ENCODE data around the gene VKORC1L1. TPM values are rescaled to one million over a fixed set of nuclear protein-coding genes. Genes with fewer than 3 reads are reported as not detected.
"Not testable (repeated sequence)": the region's sequence is repeated elsewhere in the genome, so short reads cannot be mapped to it uniquely, and the experiment has no call there.

The VKORC1L1 gene
- total RNA-seq = 10 to 100 TPM; 25.2 to 26.4 TPM
- long read RNA-seq, full-length matches to known transcripts = 62 of 78 reads
- long read RNA-seq, partial matches to known transcripts = 1 of 78 reads
- long read RNA-seq, other reads (novel, unspliced or antisense) = 15 of 78 reads

GRCh38 chr7:65872776-65873581 lies at the start of gene VKORC1L1:
Gene VKORC1L1, plus strand, starts transcription at chr7:65873074. Its CDS starts 298 bp downstream, at chr7:65873372.
- peak; percentile 96 for ATAC-seq

GRCh38 chr7:65827366-65827765 lies 45.5 kb upstream of the VKORC1L1 start:
- intact Hi-C loops (cut with DNase I, micrococcal nuclease) = no loop called here
- no peak for ATAC-seq
- no peak for DNase-seq

More at GRCh38 chr7:65872776-65873581, at the start of gene VKORC1L1:
- peak; percentile 95 for DNase-seq
- intact Hi-C loops (cut with DNase I, micrococcal nuclease) = no loop called here

GRCh38 chr7:65832281-65832680 lies 40.6 kb upstream of the VKORC1L1 start:
- intact Hi-C loops (cut with DNase I, micrococcal nuclease) = no loop called here
- ATAC-seq (peak; percentile 52), DNase-seq (peak in 1 of 2 donors; percentile 23)

- intact Hi-C loops (cut with DNase I, micrococcal nuclease); ATAC-seq; DNase-seq: not testable (repeated sequence)
Measured at GRCh38 chr7:65836684-65837083, 36.2 kb upstream of the VKORC1L1 start.

- ATAC-seq; DNase-seq; intact Hi-C loops (cut with DNase I, micrococcal nuclease): not testable (repeated sequence)
Measured at GRCh38 chr7:65837541-65837956, 35.3 kb upstream of the VKORC1L1 start.

- no peak for DNase-seq
- ATAC-seq = no peak
- intact Hi-C loops (cut with DNase I, micrococcal nuclease) = no loop called here
Measured at GRCh38 chr7:65839846-65840245, 33.0 kb upstream of the VKORC1L1 start.

GRCh38 chr7:65840446-65840845 lies 32.4 kb upstream of the VKORC1L1 start:
- DNase-seq (no peak), ATAC-seq (no peak)
- intact Hi-C loops (cut with DNase I, micrococcal nuclease) = no loop called here

- DNase-seq; intact Hi-C loops (cut with DNase I, micrococcal nuclease); ATAC-seq: not testable (repeated sequence)
Measured at GRCh38 chr7:65843616-65844015, 29.3 kb upstream of the VKORC1L1 start.

GRCh38 chr7:65846008-65846570 lies 26.8 kb upstream of the VKORC1L1 start:
- ATAC-seq (no peak), DNase-seq (peak in 1 of 2 donors; percentile 26)
- intact Hi-C loops (cut with DNase I, micrococcal nuclease) = no loop called here

GRCh38 chr7:65853426-65853825 lies 19.4 kb upstream of the VKORC1L1 start:
- intact Hi-C loops (cut with DNase I, micrococcal nuclease); DNase-seq; ATAC-seq: not testable (repeated sequence)

GRCh38 chr7:65853892-65854291 lies 19.0 kb upstream of the VKORC1L1 start:
- DNase-seq; intact Hi-C loops (cut with DNase I, micrococcal nuclease); ATAC-seq: not testable (repeated sequence)

- intact Hi-C loops (cut with DNase I, micrococcal nuclease); DNase-seq; ATAC-seq: not testable (repeated sequence)
Measured at GRCh38 chr7:65857321-65857894, 15.5 kb upstream of the VKORC1L1 start.

- DNase-seq; ATAC-seq; intact Hi-C loops (cut with DNase I, micrococcal nuclease): not testable (repeated sequence)
Measured at GRCh38 chr7:65858660-65859059, 14.2 kb upstream of the VKORC1L1 start.

GRCh38 chr7:65866244-65866643 lies 6.6 kb upstream of the VKORC1L1 start:
- DNase-seq; intact Hi-C loops (cut with DNase I, micrococcal nuclease); ATAC-seq: not testable (repeated sequence)

GRCh38 chr7:65867681-65868080 lies 5.2 kb upstream of the VKORC1L1 start:
- ATAC-seq; intact Hi-C loops (cut with DNase I, micrococcal nuclease); DNase-seq: not testable (repeated sequence)

GRCh38 chr7:65869312-65869711 lies 3.6 kb upstream of the VKORC1L1 start:
- intact Hi-C loops (cut with DNase I, micrococcal nuclease); DNase-seq; ATAC-seq: not testable (repeated sequence)

GRCh38 chr7:65871451-65871850 lies 1.4 kb upstream of the VKORC1L1 start:
- intact Hi-C loops (cut with DNase I, micrococcal nuclease); DNase-seq; ATAC-seq: not testable (repeated sequence)

- ATAC-seq (peak; percentile 38), DNase-seq (peak; percentile 37 to 57)
- intact Hi-C loops (cut with DNase I, micrococcal nuclease) = not testable (repeated sequence)
Measured at GRCh38 chr7:65873582-65874193, 814 bp downstream of the VKORC1L1 start.

- ATAC-seq; DNase-seq; intact Hi-C loops (cut with DNase I, micrococcal nuclease): not testable (repeated sequence)
Measured at GRCh38 chr7:65875715-65876114, 2.8 kb downstream of the VKORC1L1 start.
